WTC11 (cell line): Measurements from ENCODE around the gene APOE. TPM values are rescaled to one million over a fixed set of nuclear protein-coding genes. Genes with fewer than 3 reads are reported as not detected.

Source experiments
- total RNA-seq: library from RNA; stranded (reverse); gene quantifications from 3 replicates; pipeline ENCODE4 v1.2.3, GENCODE V29; 2021

APOE gene
- total RNA-seq, 1 experiment from 2014 or later = 824 TPM

Other genes starting within 250 kb of the APOE start
- gene CEACAM19, start 234.3 kb upstream of the APOE start, total RNA-seq = 1.9 to 2.9 TPM (median 2.3 TPM) in 3 replicates
- not detected in 3 replicates for gene CEACAM16, start 206.6 kb upstream of the APOE start, total RNA-seq
- gene BCL3, start 157.1 kb upstream of the APOE start, total RNA-seq = 4.6 to 7.8 TPM (median 5.6 TPM) in 3 replicates
- gene CBLC, start 127.9 kb upstream of the APOE start, total RNA-seq = 20.5 to 29.5 TPM (median 27.8 TPM) in 3 replicates
- gene BCAM, start 96.7 kb upstream of the APOE start, total RNA-seq = 73.1 to 89.5 TPM (median 80.0 TPM) in 3 replicates
- 164 to 170 TPM (median 168 TPM) in 3 replicates for gene NECTIN2, start 59.5 kb upstream of the APOE start, total RNA-seq
- gene TOMM40, start 14.5 kb upstream of the APOE start, total RNA-seq = 166 to 221 TPM (median 181 TPM) in 3 replicates
- 76.2 to 101 TPM (median 86.5 TPM) in 3 replicates for gene APOC1, start 8.8 kb downstream of the APOE start, total RNA-seq
- gene APOC4, start 36.4 kb downstream of the APOE start, total RNA-seq = not detected in 3 replicates
- gene APOC2, start 40.3 kb downstream of the APOE start, total RNA-seq = 0.66 to 0.81 TPM in 2 of 3 replicates, not detected in the other
- gene CLPTM1, start 49.6 kb downstream of the APOE start, total RNA-seq = 75.9 to 85.6 TPM (median 76.4 TPM) in 3 replicates
- gene RELB, start 95.7 kb downstream of the APOE start, total RNA-seq = 8.9 to 10.6 TPM (median 9.9 TPM) in 3 replicates
- 85.0 to 88.9 TPM (median 88.0 TPM) in 3 replicates for gene CLASRP, start 133.2 kb downstream of the APOE start, total RNA-seq
- gene ZNF296, start 170.7 kb downstream of the APOE start, total RNA-seq = 13.4 to 14.8 TPM (median 13.8 TPM) in 3 replicates
- gene GEMIN7, start 173.5 kb downstream of the APOE start, total RNA-seq = 55.0 to 60.3 TPM (median 55.3 TPM) in 3 replicates
- 34.5 to 35.9 TPM (median 35.4 TPM) in 3 replicates for gene PPP1R37, start 187.4 kb downstream of the APOE start, total RNA-seq